Stimulated activated CD8-positive, alpha-beta memory T cell treated with anti-CD3 and anti-CD28 coated beads, Interleukin-7, amount 100 ng/mL, for 48 hours (primary cell): ENCODE data around the gene NBAS.
"Not testable (repeated sequence)": the region's sequence is repeated elsewhere in the genome, so short reads cannot be mapped to it uniquely, and the experiment has no call there.

Experiments
- DNase-seq, 2 donors: peaks; one replicate each; pipeline ENCODE4 v3.0.0-alpha.2; 2020; ENCODE audit warnings: low read depth in 1 of 2; ENCODE audit errors: extremely low read depth in 1 of 2

The NBAS gene

DNA sequence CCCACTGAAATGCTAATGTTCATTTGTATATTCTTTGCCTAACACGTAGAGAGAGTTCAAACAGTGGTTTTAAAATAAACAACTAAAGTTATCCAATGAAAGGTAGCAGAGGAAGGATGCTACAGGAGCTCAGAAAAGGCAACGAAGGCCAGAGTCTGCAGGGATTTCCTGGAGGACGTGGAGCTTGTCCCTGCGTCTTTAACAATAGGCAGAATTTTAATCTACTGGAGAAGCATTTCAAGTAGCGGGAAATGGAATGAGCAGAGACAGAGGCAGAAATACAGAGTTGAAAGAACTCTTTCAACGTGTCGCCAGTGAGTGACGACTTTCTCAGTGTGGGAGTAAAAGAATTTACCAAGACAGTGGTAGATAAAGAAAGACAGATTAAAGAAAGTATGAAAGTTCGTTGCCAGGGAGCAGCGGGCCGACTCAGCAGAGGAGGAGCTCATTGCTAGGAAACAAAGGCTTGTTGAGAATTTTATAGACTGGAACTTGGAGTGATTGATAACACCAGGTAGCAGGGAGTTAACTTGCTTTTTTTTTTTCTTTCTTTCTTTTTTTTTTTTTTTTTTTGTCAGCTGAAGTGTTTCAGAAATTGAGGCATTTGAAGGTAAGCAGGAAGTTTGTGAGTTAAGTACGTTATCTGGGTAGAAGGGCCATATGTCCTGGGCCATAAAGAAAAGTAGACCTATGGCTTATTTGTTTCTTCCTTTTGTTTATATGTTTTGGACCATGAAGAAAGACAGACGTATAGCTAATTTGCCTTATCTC, 625 bp upstream of the NBAS start:
- DNase-seq, result peak in 1 of 2 donors; percentile 21

- DNase-seq, result no peak
These were observed 770 bp downstream of the NBAS start for GRCh38 chr2:15560140-15560987.

- DNase-seq, result no peak
These were observed 1.6 kb downstream of the NBAS start for GRCh38 chr2:15559379-15560139.

DNA sequence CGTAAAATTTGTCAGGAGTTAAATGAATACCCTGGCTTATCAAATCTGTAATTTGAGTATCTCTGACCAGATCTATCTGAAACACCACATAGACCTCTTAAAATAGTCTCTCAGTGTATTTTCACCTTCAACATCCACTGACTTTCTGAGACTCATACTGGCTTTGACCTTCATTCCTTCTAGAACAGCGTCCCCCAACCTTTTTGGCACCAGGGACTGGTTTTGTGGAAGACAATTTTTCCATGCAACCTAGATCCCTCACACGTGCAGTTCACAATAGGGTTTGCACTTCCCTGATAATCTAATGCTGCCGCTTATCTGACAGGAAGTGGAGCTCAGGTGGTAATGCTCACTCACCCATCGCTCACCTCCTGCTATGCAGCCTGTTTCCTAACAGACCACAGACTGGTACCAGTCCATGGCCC, 3.2 kb downstream of the NBAS start:
- DNase-seq, result no peak

- no peak for DNase-seq
These were observed 4.7 kb downstream of the NBAS start for GRCh38 chr2:15556311-15556930.

- no peak for DNase-seq
These were observed 5.4 kb downstream of the NBAS start for GRCh38 chr2:15555760-15556193.

- no peak for DNase-seq
These were observed 6.5 kb downstream of the NBAS start for GRCh38 chr2:15554525-15555218.

GRCh38 chr2:15553951-15554350, 7.2 kb downstream of the NBAS start:
- no peak for DNase-seq

GRCh38 chr2:15553519-15553918, 7.6 kb downstream of the NBAS start:
- DNase-seq, result no peak

DNA sequence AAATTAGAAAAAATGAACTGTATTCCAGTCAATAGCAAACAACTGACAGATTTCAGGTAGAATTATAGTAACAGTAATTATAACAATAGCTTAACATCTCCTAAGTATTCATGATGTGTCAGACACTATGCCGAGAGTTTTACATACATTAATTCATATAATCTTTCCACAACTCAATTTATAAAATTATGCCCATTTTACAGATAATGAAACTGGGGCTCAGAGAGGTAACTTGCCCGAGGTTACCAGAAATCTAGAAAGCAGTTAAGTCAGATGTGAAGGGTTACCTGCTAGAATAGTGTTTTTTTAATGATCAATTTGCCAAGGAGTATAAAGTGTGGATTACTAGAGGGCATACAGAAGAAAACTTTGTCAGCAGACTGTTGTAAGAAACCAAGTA, 12.2 kb downstream of the NBAS start:
- no peak for DNase-seq

DNA sequence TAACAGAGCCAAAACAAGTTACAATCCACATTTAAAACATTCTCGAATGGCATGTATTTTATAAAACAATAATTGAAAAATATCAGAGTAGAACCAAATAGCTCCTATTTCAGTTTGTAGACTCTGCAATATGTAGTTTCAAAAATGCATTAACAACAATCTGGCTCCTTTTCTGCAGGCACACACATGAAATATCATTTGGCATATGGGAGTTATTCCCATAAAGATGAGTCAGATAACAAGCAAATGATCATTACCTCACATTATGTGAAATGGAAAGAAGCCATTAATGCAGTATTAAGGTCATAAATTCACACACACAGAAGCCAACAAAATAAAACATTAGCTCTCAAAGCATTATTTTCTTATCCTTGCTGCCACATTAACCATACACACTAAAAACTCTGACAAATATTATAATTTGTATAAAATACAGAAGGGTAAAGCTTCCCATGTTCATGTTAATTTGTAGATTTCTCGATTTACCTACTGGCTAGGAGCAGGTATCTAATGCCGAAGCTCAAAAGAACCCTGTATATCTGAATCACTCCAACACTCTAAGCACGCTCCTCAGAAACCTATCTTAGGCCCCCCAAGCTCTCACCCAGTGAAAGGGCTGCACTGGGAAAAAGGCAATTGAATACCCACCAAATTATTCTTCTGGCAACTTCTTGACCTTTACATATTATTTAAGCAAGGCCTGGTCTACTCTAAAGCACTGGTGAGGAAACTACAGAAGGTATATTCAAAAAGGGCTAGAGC, 13.8 kb downstream of the NBAS start:
- DNase-seq, result no peak

- DNase-seq, result no peak
These were observed 14.6 kb downstream of the NBAS start for GRCh38 chr2:15546297-15547098.

GRCh38 chr2:15544227-15544626, 16.9 kb downstream of the NBAS start:
- DNase-seq, result no peak

DNA sequence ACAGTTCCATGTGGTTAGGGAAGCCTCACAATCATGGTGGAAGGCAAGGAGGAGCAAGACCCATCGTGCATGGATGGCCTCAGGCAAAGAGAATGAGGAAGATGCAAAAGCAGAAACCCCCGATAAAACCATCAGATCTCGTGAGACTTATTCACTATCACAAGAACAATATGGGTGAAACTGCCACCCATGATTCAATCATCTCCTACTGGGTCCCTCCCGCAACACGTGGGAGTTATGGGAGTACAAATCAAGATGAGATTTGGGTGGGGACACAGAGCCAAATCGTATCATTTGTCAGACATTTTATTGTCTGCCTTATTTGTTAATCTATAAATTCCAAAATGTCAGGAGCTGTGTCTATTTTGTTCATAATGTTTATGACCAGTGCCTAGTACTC, 17.6 kb downstream of the NBAS start:
- no peak for DNase-seq

DNA sequence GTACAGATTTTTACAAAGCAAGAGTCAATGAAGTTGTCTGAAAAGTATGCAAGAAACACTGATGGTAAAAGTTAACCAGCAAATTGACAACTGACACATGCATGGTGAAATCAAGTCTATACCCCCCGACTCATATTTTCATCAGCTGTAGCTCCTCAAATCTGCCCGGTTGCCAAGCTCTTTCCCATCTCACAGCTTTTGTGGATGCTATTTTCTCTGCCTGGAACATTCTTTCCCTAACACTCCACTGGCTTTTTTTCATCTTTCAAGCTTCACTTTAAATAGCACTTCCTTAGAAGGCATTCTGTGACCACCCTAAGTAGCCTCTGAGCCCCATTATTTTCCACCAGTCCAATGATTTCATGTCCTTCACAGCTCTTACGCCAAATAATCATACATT, 18.1 kb downstream of the NBAS start:
- DNase-seq, result no peak

GRCh38 chr2:15542269-15542668, 18.9 kb downstream of the NBAS start:
- not testable (repeated sequence) for DNase-seq

DNA sequence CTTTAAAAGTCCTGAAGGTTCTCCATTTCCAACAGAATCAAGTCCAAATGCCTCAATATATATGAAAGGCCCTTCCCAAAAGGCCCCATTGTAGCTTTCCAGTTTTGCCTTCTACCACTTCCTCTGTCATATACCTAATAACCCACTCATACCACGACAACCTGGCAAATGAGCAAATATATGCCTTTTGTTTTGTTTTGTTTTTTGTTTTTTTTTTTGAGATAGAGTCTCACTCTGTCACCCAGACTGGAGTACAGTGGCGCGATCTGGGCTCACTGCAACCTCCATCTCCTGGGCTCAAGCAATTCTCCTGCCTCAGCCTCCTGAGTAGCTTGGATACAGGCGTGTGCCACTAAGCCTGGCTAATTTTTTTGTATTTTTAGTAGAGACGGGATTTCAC, 20.6 kb downstream of the NBAS start:
- not testable (repeated sequence) for DNase-seq

- no peak for DNase-seq
These were observed 21.1 kb downstream of the NBAS start for GRCh38 chr2:15539999-15540398.

DNA sequence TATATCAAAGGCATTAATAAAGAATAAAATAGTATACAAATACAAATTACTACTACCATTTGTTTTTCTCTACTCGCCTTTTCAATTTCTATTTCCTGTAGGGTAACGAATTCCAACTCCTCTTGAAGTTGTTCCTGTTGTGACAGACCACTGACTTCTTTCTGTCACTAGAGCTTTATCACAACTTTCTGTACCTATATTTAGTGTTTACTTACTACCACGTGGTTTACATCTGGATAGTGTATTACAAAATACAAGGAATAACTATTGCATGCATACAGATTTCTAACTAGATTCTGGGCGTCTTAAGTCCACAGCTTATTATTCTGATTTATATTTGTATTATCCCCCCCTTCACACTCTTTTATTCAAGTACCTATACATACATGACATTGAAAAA, 22.3 kb downstream of the NBAS start:
- DNase-seq, result no peak
